Activated CD4-positive, alpha-beta T cell treated with anti-CD3 and anti-CD28 coated beads for 36 hours (primary cell): Measurements from ENCODE around the gene MED12L. TPM values are rescaled to one million over a fixed set of nuclear protein-coding genes. Genes with fewer than 3 reads are reported as not detected.

Experiments used
- ATAC-seq: fragments of 200-7000 bp; cut with Tn5 transposase; one replicate; pipeline ENCODE4 v1.10.0; 2021; ENCODE audit warnings: mild to moderate bottlenecking, moderate library complexity
- CTCF ChIA-PET: fragments of 350-600 bp; sonication (Branson Sonifier 250); formaldehyde crosslinking; loops from one replicate; lab custom pipeline; 2021; ENCODE audit warnings: antibody characterized with exemption; lab: Charles Lee
- POLR2A ChIA-PET: fragments of 350-600 bp; sonication (Branson Sonifier 250); formaldehyde crosslinking; loops from one replicate; lab custom pipeline; 2021; ENCODE audit warnings: antibody characterized with exemption, inconsistent platforms; lab: Charles Lee
- DNase-seq: peaks from one replicate; pipeline ENCODE4 v3.0.0-alpha.2; 2020
- H3K27ac Mint-ChIP-seq: one replicate; pipeline ENCODE4 v1.8.0; 2021; ENCODE audit warnings: mixed read lengths
- H3K27me3 Mint-ChIP-seq: one replicate; pipeline ENCODE4 v1.8.0; 2021; ENCODE audit warnings: mixed read lengths
- H3K36me3 Mint-ChIP-seq: one replicate; pipeline ENCODE4 v1.8.0; 2021; ENCODE audit warnings: low read depth, mixed read lengths
- H3K4me1 Mint-ChIP-seq: one replicate; pipeline ENCODE4 v1.8.0; 2021; ENCODE audit warnings: mixed read lengths
- H3K4me3 Mint-ChIP-seq: one replicate; pipeline ENCODE4 v1.8.0; 2021; ENCODE audit warnings: mild to moderate bottlenecking, moderate library complexity, mixed read lengths
- H3K9me3 Mint-ChIP-seq: one replicate; pipeline ENCODE4 v1.8.0; 2021; ENCODE audit warnings: low read depth, mixed read lengths
- intact Hi-C, 2 experiments: fragments of 100-400 bp; cut with DNase I in 1 of 2; cut with micrococcal nuclease in 1 of 2; formaldehyde crosslinking; loops; one replicate each; pipeline versions ENCODE4 v1.14.2 to v1.15.1; 2022 to 2024; cut with DNase I, micrococcal nuclease
- total RNA-seq, 2 experiments: library from RNA; stranded (reverse); gene quantifications; one replicate each; pipeline ENCODE4 v1.2.3, GENCODE V29; 2021

Gene MED12L
- total RNA-seq, 2 experiments from 2014 or later: 2.4 to 3.0 TPM

DNA sequence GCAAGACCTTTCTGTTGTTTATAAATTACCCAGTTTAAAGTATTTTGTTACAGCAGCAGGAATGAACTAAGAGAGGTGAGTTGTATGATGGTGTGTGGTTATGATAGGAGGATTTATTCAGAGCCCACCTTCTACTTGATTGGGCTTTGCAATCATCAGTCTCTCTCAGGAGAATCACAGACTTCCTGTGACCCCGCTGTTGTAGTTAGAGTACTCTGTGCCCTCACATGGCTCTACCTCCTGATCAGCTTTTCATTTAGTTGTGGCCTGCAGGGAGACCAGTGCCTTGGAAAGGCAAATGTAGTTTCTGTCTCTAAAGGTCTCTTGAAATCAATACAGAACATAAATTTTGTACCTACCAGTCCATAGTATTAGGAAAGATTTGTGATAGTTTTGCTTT, 200.5 kb downstream of the MED12L start:
- no peak overlapping the region for H3K27ac Mint-ChIP-seq
- ATAC-seq (no peak), DNase-seq (no peak)
- POLR2A ChIA-PET: no interaction called here
- H3K9me3 Mint-ChIP-seq: no peaks in the 10 kb centered on the region
- H3K4me1 Mint-ChIP-seq: peaks cover 14% of the 10 kb centered on the region
- H3K27me3 Mint-ChIP-seq: no peaks in the 10 kb centered on the region
- CTCF ChIA-PET: interaction anchor here (0.5 to 6.6 kb wide), 12 partner anchors 8 to 123 kb away, joined by 3 to 62 read pairs (median 4); partner anchors contain the start of gene P2RY14
- H3K36me3 Mint-ChIP-seq: no peaks in the 10 kb centered on the region
- intact Hi-C loops: no loop called here
- no peak overlapping the region for H3K4me3 Mint-ChIP-seq

DNA sequence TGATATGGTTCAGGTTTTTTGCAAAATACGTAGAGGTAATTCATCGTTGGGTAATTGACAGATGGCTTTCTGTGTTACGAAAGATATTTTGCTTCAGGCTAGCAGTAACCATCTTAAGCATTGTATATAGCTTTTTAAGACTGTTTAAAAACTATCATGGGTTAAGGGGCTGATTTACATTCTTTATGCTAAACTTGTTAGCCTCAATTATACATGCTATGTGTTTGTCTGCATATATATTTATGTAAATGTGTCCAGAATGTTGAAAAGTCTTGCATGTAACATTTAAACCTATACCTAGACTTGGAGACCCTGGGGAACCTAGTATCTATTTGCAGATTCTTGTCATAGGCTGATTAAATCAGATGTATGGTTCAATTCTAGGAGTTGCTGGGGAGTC, 204.0 kb downstream of the MED12L start:
- Mint-ChIP-seq H3K4me1 (peaks cover 5% of the 10 kb centered on the region), H3K9me3 (no peaks in the 10 kb centered on the region), H3K27me3 (no peaks in the 10 kb centered on the region), H3K27ac (no peak overlapping the region), H3K4me3 (no peak overlapping the region), H3K36me3 (no peaks in the 10 kb centered on the region)
- intact Hi-C loops: no loop called here
- DNase-seq: no peak
- no peak for ATAC-seq
- ChIA-PET CTCF (interaction anchor here (1.1 to 6.6 kb wide), 2 partner anchors 36 to 120 kb away, joined by 3 to 62 read pairs; no protein-coding TSS in a partner anchor), POLR2A (interaction anchor here (0.6 kb wide), 1 partner anchor 9 kb away, joined by 3 read pairs; no protein-coding TSS in a partner anchor)

DNA sequence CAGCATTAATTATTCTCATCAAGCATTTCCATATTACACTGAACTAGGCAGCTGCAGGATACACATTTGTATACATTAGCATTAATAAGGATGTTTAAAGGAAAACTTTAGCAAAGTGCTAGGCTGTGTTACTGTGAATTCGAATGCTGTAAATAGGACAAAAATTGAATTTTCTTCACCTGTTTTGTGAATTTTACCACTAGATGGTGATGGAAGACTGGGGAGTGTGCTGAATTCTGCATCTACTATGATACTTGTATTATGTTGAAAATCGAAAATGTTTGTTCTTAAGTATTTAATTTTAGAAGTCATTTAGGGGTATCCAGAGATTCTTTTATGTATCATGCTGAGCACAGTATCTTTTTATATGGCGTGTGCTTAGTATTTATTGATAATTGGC, 205.2 kb downstream of the MED12L start:
- Mint-ChIP-seq H3K4me1 (peaks cover 4% of the 10 kb centered on the region), H3K27ac (no peak overlapping the region), H3K4me3 (no peak overlapping the region), H3K27me3 (no peaks in the 10 kb centered on the region), H3K36me3 (no peaks in the 10 kb centered on the region), H3K9me3 (no peaks in the 10 kb centered on the region)
- intact Hi-C loops: loop anchor here (1.0 to 5.0 kb wide), 5 partner anchors 14 to 628 kb away; no protein-coding TSS in a partner anchor
- DNase-seq (no peak), ATAC-seq (no peak)
- CTCF ChIA-PET: interaction anchor here (0.6 to 2.8 kb wide), 3 partner anchors 11 to 63 kb away, joined by 3 to 25 read pairs (median 4); no protein-coding TSS in a partner anchor
- POLR2A ChIA-PET: no interaction called here

DNA sequence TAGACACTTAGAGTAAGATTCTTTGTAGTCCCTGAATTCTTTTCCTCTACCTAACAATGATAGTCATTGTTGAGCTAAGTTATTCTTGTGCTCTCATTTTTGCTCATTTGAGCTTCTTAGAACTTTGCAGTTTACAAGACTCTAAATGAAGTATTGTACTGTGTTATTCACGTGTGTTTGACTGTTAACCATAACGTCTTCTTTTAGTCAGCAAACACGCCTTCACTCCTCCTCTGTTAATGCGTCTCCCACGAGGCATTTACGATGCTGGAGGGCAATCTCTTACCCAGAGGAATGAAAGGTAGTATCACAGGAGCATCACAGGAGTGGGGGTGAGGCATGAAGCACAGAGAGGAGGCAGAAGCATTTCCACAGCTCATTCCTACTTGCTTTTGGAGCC, 207.7 kb downstream of the MED12L start:
- CTCF ChIA-PET: interaction anchor here (1.0 to 2.8 kb wide), 8 partner anchors 9 to 546 kb away, joined by 3 to 25 read pairs (median 4); partner anchors contain the start of gene P2RY14
- Mint-ChIP-seq H3K9me3 (no peaks in the 10 kb centered on the region), H3K4me1 (peaks cover 4% of the 10 kb centered on the region), H3K27ac (peak overlapping the region; percentile 42), H3K4me3 (no peak overlapping the region), H3K27me3 (peaks cover 6% of the 10 kb centered on the region), H3K36me3 (peaks cover 1% of the 10 kb centered on the region)
- DNase-seq: no peak
- POLR2A ChIA-PET: no interaction called here
- ATAC-seq: peak; percentile 49
- intact Hi-C loops: loop anchor here in 1 of 2 experiments (5.0 kb wide), 1 partner anchor 144 kb away; no protein-coding TSS in a partner anchor

DNA sequence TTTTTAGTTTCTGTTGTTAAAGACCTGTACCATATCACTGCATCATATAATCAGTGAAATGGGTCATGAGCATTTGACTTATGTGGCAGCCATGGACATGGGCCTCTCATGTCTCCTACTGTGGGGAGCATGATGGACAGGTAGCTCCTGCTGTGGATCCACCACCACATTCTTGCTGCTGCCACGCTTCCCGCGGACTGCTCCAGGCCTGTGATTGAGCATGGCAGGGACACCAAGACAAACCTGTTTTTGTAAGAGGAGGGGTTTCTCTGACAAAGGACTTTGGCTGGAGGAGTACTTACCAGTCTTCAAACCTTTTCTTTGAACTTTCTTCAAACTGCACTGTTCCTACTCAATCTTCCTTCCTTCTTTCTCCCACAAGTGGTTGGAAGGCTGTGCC, 210.8 kb downstream of the MED12L start:
- DNase-seq (no peak), ATAC-seq (no peak)
- Mint-ChIP-seq H3K4me1 (peaks cover 10% of the 10 kb centered on the region), H3K27ac (no peak overlapping the region), H3K27me3 (peaks cover 20% of the 10 kb centered on the region), H3K9me3 (no peaks in the 10 kb centered on the region), H3K36me3 (peaks cover 1% of the 10 kb centered on the region), H3K4me3 (no peak overlapping the region)
- intact Hi-C loops: no loop called here
- ChIA-PET POLR2A (no interaction called here), CTCF (no interaction called here)

DNA sequence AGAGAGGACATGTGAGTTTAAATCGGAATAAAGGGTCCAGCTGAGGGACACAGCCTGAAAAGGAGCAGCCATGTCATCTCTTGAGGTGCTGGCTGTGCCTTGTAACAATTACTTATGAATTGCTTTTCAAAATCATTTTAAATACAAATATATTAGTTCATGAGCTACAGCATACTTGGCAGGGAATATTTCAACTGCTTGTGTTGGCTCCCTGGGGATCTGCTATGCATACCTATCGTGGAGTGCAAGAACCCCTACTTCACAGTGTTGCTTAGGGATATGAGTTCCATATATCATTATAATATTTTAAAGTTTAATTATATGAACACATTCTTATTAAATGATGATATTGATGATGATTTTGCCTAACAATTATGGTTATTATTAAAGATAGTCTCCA, 212.0 kb downstream of the MED12L start:
- ChIA-PET POLR2A (no interaction called here), CTCF (interaction anchor here (0.6 kb wide), 1 partner anchor 80 kb away, joined by 3 read pairs; no protein-coding TSS in a partner anchor)
- ATAC-seq (no peak), DNase-seq (no peak)
- no peak overlapping the region for H3K4me3 Mint-ChIP-seq
- H3K36me3 Mint-ChIP-seq: peaks cover 1% of the 10 kb centered on the region
- intact Hi-C loops: no loop called here
- H3K9me3 Mint-ChIP-seq: no peaks in the 10 kb centered on the region
- no peak overlapping the region for H3K27ac Mint-ChIP-seq
- H3K4me1 Mint-ChIP-seq: peaks cover 19% of the 10 kb centered on the region
- peaks cover 23% of the 10 kb centered on the region for H3K27me3 Mint-ChIP-seq

DNA sequence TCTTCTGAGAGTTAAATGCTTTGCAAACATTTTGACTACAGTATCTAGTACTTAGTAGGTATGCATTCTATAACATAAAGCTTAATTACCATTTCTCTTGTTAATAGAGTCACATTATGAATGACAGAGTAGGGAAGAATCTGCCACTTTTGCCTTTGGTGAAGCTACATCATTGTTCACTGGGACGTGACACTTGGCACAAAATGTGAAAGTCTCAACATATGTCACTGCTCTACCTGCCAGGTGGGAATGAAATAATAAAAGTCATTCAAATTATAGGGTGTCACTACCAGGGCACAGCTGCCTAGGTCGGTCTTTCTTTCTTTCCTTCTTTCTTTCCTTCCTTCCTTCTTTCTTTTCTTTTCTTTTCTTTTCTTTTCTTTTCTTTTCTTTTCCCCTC, 213.5 kb downstream of the MED12L start:
- Mint-ChIP-seq H3K4me1 (peaks cover 29% of the 10 kb centered on the region), H3K27ac (no peak overlapping the region), H3K27me3 (peaks cover 31% of the 10 kb centered on the region), H3K4me3 (no peak overlapping the region), H3K36me3 (peaks cover 1% of the 10 kb centered on the region), H3K9me3 (no peaks in the 10 kb centered on the region)
- intact Hi-C loops: no loop called here
- ATAC-seq: no peak
- ChIA-PET CTCF (interaction anchor here (1.2 kb wide), 1 partner anchor 30 kb away, joined by 4 read pairs; no protein-coding TSS in a partner anchor), POLR2A (no interaction called here)
- no peak for DNase-seq

DNA sequence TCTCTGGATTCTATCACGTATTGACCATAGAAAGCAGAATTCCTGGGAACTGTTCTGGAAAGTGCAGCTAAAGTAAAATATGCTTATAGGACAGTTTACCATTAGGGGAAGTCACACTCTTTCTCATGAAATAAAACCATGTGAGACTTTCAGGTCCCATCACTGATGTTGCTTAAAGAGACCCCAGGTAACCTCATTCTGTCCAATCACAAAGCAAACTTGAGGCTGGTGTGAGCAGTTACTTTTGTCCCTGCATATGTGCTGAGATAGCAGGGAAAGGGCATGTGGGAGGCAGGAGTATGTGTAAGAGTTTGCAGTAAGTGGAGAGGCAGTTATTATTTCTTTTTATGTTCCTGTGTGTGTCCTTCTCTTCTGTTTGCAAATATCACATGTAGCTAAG, 215.1 kb downstream of the MED12L start:
- peaks cover 31% of the 10 kb centered on the region for H3K27me3 Mint-ChIP-seq
- no peaks in the 10 kb centered on the region for H3K9me3 Mint-ChIP-seq
- H3K4me1 Mint-ChIP-seq: peaks cover 41% of the 10 kb centered on the region
- H3K27ac Mint-ChIP-seq: peak overlapping the region; percentile 16
- DNase-seq: no peak
- no peak overlapping the region for H3K4me3 Mint-ChIP-seq
- ChIA-PET POLR2A (interaction anchor here (1.1 kb wide), 1 partner anchor 28 kb away, joined by 4 read pairs; no protein-coding TSS in a partner anchor), CTCF (interaction anchor here (0.7 to 1.5 kb wide), 6 partner anchors 9 to 132 kb away, joined by 3 to 6 read pairs (median 4); no protein-coding TSS in a partner anchor)
- peaks cover 1% of the 10 kb centered on the region for H3K36me3 Mint-ChIP-seq
- ATAC-seq: no peak
- intact Hi-C loops: loop anchor here (10.0 kb wide), 2 partner anchors 566 to 1834 kb away; no protein-coding TSS in a partner anchor

DNA sequence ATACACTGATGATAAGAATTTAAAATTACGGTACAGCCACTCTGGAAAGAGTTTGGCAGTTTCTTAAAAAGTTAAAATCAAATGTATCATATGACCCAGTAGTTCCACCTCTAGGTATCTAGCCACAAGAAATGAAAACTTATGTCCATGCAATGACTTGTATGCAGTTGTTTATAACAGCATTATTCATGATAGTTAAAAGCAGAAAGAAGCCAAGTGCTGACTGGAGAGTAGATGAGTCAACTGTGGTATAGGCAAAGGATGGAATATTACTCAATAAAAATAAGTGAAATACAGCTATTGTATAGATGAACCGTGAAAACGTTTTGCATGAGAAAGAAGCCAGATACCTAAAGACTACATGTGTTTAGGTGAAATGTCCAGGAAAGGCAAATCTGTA, 216.3 kb downstream of the MED12L start:
- DNase-seq (no peak), ATAC-seq (peak; percentile 46)
- Mint-ChIP-seq H3K27me3 (peaks cover 31% of the 10 kb centered on the region), H3K4me3 (no peak overlapping the region), H3K36me3 (peaks cover 1% of the 10 kb centered on the region), H3K27ac (peak overlapping the region; percentile 7), H3K4me1 (peaks cover 53% of the 10 kb centered on the region), H3K9me3 (no peaks in the 10 kb centered on the region)
- intact Hi-C loops: loop anchor here (10.0 kb wide), 2 partner anchors 567 to 1833 kb away; no protein-coding TSS in a partner anchor
- POLR2A ChIA-PET: no interaction called here
- CTCF ChIA-PET: interaction anchor here (1.3 kb wide), 1 partner anchor 15 kb away, joined by 4 read pairs; no protein-coding TSS in a partner anchor

DNA sequence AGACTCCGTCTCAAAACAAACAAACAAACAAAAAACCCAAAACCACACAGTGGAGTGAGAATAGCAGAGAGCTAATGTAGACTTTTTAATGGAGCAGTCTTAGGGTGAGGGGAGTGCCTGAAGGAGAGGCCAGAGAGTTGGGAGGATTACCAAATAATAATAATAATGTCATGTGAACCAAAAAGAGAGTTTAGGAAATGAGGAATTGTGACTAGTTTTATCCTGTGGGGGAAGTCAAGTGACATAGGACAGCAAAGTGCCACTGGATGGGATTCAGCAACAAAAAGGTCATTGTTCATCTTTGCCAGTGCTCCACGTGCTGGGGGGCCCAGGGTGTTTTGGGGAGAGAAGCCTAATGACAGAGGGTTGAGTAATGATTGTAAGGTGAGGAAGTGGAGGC, 218.3 kb downstream of the MED12L start:
- POLR2A ChIA-PET: interaction anchor here (0.7 kb wide), 1 partner anchor 133 kb away, joined by 3 read pairs; no protein-coding TSS in a partner anchor

DNA sequence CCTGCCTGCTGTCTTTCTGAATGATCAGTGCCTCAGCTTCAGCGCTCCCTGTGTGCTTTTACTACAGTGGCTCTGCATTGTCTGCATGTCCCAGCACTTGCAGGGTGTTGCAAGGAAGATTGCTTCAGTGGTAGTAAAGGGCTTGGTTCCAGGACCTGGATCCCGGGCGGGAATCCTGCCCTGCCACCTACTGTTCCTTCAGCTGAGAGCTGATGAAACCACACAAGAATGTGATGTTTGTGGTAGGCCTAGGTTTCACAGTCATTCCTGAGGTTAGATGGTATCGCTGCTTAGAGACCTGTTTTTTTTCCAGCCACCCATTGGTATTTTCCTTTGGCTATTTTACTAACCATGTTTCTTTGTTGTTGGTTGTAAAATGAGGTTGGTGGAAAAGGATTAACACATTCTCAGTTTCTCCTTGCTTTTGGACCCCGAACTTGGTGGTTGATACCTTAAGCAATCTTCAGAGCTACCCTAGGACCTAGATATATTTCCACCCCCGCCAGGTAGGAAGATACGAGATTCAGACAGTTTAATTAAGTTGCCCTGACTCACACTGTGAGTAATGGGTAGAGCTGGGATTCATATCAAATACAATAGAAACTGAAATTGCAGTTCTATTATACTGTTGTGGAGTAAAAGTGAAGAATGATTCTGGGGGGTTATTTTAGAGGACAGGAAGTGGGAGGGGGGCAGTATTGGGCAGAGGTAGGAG, 219.8 kb downstream of the MED12L start:
- ChIA-PET CTCF (interaction anchor here (0.6 to 2.9 kb wide), 12 partner anchors 11 to 169 kb away, joined by 3 to 15 read pairs (median 4); partner anchors contain the start of gene GPR87), POLR2A (interaction anchor here (0.5 to 2.3 kb wide), 6 partner anchors 11 to 1584 kb away, joined by 3 to 16 read pairs (median 4); partner anchors contain the start of gene GPR87)
- ATAC-seq (peak; percentile 80), DNase-seq (peak; percentile 51)
- H3K36me3 Mint-ChIP-seq: no peaks in the 10 kb centered on the region
- peak overlapping the region; percentile 40 for H3K4me3 Mint-ChIP-seq
- H3K27me3 Mint-ChIP-seq: peaks cover 14% of the 10 kb centered on the region
- H3K9me3 Mint-ChIP-seq: no peaks in the 10 kb centered on the region
- H3K4me1 Mint-ChIP-seq: peaks cover 78% of the 10 kb centered on the region
- intact Hi-C loops: loop anchor here (1.0 to 10.0 kb wide), 13 partner anchors 11 to 1830 kb away; partner anchors contain the start of genes GPR87 (in 2 of the 2) and GPR171 (in 1 of the 2)
- H3K27ac Mint-ChIP-seq: peak overlapping the region; percentile 69

More for the DNA sequence above, 218.3 kb downstream of the MED12L start:
- H3K36me3 Mint-ChIP-seq: no peaks in the 10 kb centered on the region
- CTCF ChIA-PET: interaction anchor here (0.7 to 2.9 kb wide), 5 partner anchors 11 to 22 kb away, joined by 3 to 9 read pairs (median 3); partner anchors contain the start of gene GPR87
- no peak overlapping the region for H3K27ac Mint-ChIP-seq
- DNase-seq: no peak
- no peak overlapping the region for H3K4me3 Mint-ChIP-seq
- no peak for ATAC-seq
- H3K9me3 Mint-ChIP-seq: no peaks in the 10 kb centered on the region
- peaks cover 71% of the 10 kb centered on the region for H3K4me1 Mint-ChIP-seq
- H3K27me3 Mint-ChIP-seq: peaks cover 20% of the 10 kb centered on the region
- intact Hi-C loops: loop anchor here (2.0 to 10.0 kb wide), 5 partner anchors 13 to 1831 kb away; no protein-coding TSS in a partner anchor
